Naive B cell (primary cell): ENCODE data around the gene CIC. TPM values are rescaled to one million over a fixed set of nuclear protein-coding genes. Genes with fewer than 3 reads are reported as not detected.
A peak's percentile ranks its signal among the peaks of the same experiment; 100 is the strongest.

Source experiments
- ATAC-seq, 2 donors: fragments of 150-1000 bp; cut with Tn5 transposase; 2 replicates each; pipeline ENCODE4 v1.10.0; 2021; ENCODE audit warnings: low read depth in 2 of 2, mild to moderate bottlenecking in 2 of 2, moderate library complexity in 2 of 2
- DNase-seq: peaks from one replicate; pipeline ENCODE4 v3.0.0; 2022
- H3K27ac Mint-ChIP-seq, 6 donors: one replicate each; pipeline ENCODE4 v1.8.0; 2020 to 2022; ENCODE audit warnings: mild to moderate bottlenecking in 6 of 6, mixed read lengths in 6 of 6, moderate library complexity in 5 of 6, inconsistent platforms in 2 of 6
- H3K27me3 Mint-ChIP-seq, 3 donors: one replicate each; pipeline ENCODE4 v1.8.0; 2021 to 2022; ENCODE audit warnings: mixed read lengths in 3 of 3, mild to moderate bottlenecking in 1 of 3
- H3K36me3 Mint-ChIP-seq, 2 donors: one replicate each; pipeline ENCODE4 v1.8.0; 2020 to 2022; ENCODE audit warnings: mixed read lengths in 2 of 2, inconsistent platforms in 1 of 2, mild to moderate bottlenecking in 1 of 2
- H3K4me1 Mint-ChIP-seq, 3 donors: one replicate each; pipeline ENCODE4 v1.8.0; 2020 to 2022; ENCODE audit warnings: mixed read lengths in 3 of 3, inconsistent platforms in 1 of 3, mild to moderate bottlenecking in 1 of 3, moderate library complexity in 1 of 3
- H3K4me3 Mint-ChIP-seq, 8 donors: one replicate each; pipeline ENCODE4 v1.8.0; 2020 to 2022; ENCODE audit warnings: mild to moderate bottlenecking in 8 of 8, mixed read lengths in 8 of 8, moderate library complexity in 8 of 8, inconsistent platforms in 2 of 8
- H3K9me3 Mint-ChIP-seq, 7 donors: one replicate each; pipeline ENCODE4 v1.8.0; 2020 to 2022; ENCODE audit warnings: mixed read lengths in 7 of 7, mild to moderate bottlenecking in 5 of 7, inconsistent platforms in 2 of 7, moderate library complexity in 1 of 7
- polyA plus RNA-seq, 6 donors: library from polyadenylated mRNA; unstranded; fragments of 300-500 nt; fragmentation: Illumina TruSeq; gene quantifications; one replicate each; pipeline ENCODE4 v1.2.3, GENCODE V29; 2021; ENCODE audit warnings: low read depth in 6 of 6

The CIC gene
- polyA plus RNA-seq, 6 donors from 2014 or later, result 0.05 to 5.3 (median 2.1) TPM

DNA sequence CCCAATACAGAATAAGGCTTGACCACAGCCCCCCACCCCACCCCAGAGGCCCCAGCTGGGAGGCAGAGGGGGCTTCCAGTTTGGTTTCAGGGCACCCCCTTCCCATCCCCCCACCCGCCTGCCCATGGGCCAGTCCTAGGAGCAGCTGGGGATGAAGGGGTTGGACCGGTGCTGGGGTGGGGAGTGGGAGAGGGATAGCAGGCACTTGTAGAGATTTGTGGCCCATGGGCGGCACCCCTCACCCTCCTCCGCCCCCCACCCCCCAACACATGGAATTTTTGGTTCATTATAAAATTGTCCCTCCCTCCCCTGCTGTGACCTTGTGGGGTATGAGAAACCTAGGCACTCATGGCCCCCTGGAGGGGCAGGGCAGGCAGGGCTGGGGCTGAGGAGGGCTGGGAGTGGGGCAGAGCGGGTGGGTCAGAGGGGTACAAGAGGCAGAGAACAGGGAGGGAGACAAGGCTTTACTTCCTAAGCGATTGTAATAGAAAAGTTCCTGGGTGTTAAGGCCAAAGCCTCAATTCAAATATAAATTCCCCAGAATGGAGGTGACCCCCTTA, 21.3 kb upstream of the CIC start:
- Mint-ChIP-seq H3K4me1 (peaks cover 47 to 57% (median 55%) of the 10 kb centered on the region in 3 donors), H3K27ac (no peak overlapping the region), H3K4me3 (no peak overlapping the region), H3K27me3 (no peaks in the 10 kb centered on the region), H3K36me3 (no peaks in the 10 kb centered on the region), H3K9me3 (no peaks in the 10 kb centered on the region)
- no peak for ATAC-seq
- no peak for DNase-seq

DNA sequence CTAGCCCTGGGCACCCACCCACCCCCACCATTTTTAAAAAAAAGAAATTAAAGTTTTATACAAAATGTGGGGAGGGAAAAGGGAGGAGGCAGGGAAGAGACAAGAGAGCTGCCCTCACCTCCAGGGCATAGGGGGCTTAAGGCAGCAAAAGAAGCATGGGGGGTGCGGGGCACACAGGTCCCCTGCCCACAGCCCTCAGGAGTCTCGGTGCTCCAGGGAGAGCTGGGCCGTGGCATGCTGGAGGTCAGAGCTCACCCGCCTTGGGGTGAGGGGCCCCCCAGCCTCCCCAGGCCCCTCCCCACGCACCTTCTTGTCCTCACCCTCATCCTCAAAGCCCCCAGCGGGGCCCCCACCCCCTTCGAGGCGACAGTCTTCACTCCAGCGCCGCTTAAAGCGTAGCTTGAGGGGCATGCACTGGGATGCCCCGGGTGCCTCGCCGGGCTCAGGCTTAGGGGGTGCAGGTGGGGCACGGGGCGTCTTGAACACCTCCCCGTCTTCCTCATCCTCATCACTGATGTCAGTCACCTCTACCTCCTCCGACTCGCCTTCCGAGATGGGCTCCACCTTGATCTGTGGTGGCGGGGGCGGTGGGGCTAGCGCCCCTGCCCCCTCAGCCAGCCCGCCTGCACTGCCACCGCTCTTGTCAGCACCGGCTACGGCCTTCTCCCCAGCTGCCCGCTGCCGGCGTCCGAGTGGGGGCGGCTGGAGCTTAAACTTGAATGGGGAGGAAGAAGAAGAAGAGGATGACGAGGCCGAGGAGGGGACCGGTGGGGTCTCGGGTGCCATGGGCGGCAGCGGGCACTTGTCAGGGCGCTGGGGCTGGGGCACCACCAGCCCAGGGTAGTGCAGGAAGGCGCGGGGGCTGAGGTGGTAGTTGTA, 20.5 kb upstream of the CIC start:
- no peaks in the 10 kb centered on the region for H3K9me3 Mint-ChIP-seq
- no peak overlapping the region for H3K4me3 Mint-ChIP-seq
- no peaks in the 10 kb centered on the region for H3K36me3 Mint-ChIP-seq
- ATAC-seq, result no peak
- peaks cover 47 to 58% (median 52%) of the 10 kb centered on the region in 3 donors for H3K4me1 Mint-ChIP-seq
- H3K27me3 Mint-ChIP-seq, result no peaks in the 10 kb centered on the region
- DNase-seq, result no peak
- peak overlapping the region in 3 of 6 donors; percentile 59 to 69 (median 60) for H3K27ac Mint-ChIP-seq

- no peaks in the 10 kb centered on the region for H3K36me3 Mint-ChIP-seq
- H3K4me3 Mint-ChIP-seq, result peak overlapping the region in 1 of 8 donors; percentile 54
- ATAC-seq (no peak), DNase-seq (no peak)
- no peaks in the 10 kb centered on the region for H3K27me3 Mint-ChIP-seq
- no peaks in the 10 kb centered on the region for H3K9me3 Mint-ChIP-seq
- peak overlapping the region in 2 of 6 donors; percentile 60 to 69 for H3K27ac Mint-ChIP-seq
- peaks cover 45 to 56% (median 46%) of the 10 kb centered on the region in 3 donors for H3K4me1 Mint-ChIP-seq
These were observed 19.8 kb upstream of the CIC start for GRCh38 chr19:42249149-42249750.

DNA sequence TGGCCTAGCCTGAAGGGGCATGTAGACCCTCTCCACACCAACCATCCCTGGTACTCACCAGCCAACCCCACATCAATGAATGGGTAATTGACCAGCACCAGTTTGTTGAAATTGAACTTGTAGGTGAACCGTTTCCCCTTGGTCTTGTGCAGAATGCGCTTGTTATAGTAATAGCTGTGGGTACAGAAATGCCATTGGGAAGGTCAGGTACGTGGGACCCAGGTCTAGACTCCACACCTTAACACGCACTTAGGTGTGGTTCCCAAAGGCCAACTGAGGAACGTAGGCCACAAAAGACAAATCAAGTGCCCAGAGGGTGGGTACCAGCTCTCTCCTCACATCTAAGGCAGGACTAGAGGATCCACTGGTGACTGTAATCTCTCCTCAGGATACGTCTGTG, 19.3 kb upstream of the CIC start:
- peak overlapping the region in 2 of 6 donors; percentile 41 to 90 for H3K27ac Mint-ChIP-seq
- DNase-seq (no peak), ATAC-seq (no peak)
- H3K4me1 Mint-ChIP-seq, result peaks cover 40 to 51% (median 41%) of the 10 kb centered on the region in 3 donors
- no peaks in the 10 kb centered on the region for H3K27me3 Mint-ChIP-seq
- no peaks in the 10 kb centered on the region for H3K36me3 Mint-ChIP-seq
- H3K4me3 Mint-ChIP-seq, result peak overlapping the region in 1 of 8 donors; percentile 54
- no peaks in the 10 kb centered on the region for H3K9me3 Mint-ChIP-seq

DNA sequence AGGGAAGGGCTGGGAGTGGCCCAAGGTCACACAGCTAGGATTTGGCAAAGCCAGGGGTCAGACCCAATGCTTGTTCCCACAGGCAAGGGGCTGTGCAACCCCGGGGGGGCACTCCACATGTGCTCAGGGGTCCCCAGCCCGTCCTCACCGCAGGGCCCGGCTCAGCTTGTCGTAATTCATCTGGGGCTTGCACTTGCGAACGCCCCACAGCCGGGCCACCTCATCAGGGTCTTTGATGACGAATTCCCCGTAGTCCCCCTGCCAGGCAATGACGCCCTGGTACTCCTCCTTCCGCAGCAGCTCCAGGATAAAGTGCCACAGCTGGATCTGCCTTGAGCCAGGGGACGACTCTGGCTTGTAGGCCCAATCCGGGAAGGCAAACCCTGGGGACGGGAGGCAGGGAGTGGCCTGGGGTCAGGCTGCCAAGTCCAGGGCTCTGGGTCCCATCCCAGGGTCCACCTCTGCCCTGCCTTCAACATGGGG, 18.8 kb upstream of the CIC start:
- Mint-ChIP-seq H3K27me3 (no peaks in the 10 kb centered on the region), H3K4me1 (peaks cover 36 to 46% (median 36%) of the 10 kb centered on the region in 3 donors), H3K27ac (peak overlapping the region in 2 of 6 donors; percentile 41 to 47), H3K9me3 (no peaks in the 10 kb centered on the region), H3K36me3 (no peaks in the 10 kb centered on the region), H3K4me3 (peak overlapping the region in 2 of 8 donors; percentile 37 to 54)
- no peak for ATAC-seq
- no peak for DNase-seq

DNA sequence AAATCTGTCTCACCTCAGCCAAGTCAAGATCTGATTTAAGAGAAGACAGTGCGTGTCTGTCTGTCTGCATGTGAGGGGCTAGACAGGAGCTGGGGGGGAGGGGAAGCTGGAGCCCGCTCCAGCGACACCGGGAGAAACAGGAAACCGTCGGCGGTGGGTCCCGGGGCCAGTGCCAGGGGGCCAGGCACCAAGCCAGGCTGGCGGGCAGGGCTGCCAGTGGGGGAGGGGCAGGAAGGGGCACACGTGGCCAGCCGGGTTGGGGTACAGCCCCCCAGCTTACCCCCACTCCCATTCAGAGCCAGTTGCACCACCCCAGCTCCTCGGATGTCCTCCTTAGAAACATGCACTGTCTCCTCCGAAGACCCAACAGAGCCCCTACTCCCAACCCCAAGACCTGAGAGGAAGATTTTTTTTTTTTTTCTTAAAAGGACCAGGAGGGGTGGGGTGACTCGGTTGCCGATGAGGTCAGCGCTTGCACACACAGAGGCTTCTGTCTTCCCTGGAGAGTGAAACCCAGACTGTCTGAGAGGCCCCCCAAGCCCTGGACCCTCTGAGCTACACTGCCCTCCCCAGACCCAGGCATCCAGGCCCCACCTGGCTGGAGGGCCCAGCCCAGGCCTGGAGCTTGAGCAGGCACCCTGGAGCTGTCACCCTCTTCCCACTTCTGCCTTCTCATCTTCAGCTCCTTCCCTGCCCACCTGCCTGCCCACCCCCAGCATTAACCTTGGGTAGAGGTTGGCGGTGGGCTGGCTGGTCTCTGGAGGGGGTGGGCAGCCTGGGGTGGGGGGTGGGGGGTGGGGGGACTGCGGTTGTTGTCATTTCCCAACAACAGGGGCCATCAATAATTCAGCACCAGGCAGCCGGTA, 18.2 kb upstream of the CIC start:
- no peaks in the 10 kb centered on the region for H3K27me3 Mint-ChIP-seq
- H3K4me1 Mint-ChIP-seq, result peaks cover 36 to 45% (median 37%) of the 10 kb centered on the region in 3 donors
- H3K27ac Mint-ChIP-seq, result peak overlapping the region in 1 of 6 donors; percentile 79
- no peak for DNase-seq
- no peak for ATAC-seq
- peak overlapping the region in 3 of 8 donors; percentile 37 to 54 (median 39) for H3K4me3 Mint-ChIP-seq
- no peaks in the 10 kb centered on the region for H3K9me3 Mint-ChIP-seq
- no peaks in the 10 kb centered on the region for H3K36me3 Mint-ChIP-seq

DNA sequence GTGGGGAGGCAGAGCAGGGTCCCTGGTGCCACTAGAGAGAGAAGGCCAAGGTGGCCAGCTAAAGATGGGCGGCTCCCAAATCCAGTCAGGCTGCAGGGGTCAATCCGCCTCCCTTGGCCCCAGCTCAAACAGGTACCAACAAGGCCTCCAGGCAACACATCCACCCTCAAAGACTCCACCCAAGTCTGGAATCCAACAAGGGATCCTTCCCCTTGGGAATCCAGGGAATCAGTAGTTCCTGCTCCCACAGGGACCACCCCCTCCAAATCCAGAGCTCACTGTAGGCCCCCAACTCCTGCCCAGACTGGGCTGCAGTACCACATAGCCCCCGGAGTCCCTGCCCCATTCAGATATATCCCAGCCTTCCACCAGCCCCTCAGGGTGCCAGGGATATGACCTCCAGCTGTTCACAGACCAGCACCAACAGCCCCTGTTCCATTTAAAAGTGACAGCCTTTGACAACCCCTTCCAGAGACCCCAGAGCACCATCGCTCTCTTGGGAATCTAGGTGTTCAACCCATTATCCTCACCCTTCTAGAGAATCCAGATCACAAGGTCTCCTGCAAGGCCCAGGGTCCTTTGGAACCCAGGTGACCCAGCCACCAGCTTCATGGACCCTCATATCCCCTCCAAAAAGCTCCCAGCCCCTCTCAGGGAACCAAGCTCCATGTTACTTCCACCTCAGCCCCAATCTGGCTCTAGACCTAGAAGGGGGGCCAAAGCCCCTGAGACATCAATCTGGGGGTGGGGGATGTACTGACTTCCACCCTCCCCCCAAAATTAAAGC, 17.3 kb upstream of the CIC start:
- peak overlapping the region; percentile 36 to 95 (median 94) for H3K4me3 Mint-ChIP-seq
- H3K27ac Mint-ChIP-seq, result peak overlapping the region in 5 of 6 donors; percentile 24 to 97 (median 88)
- no peaks in the 10 kb centered on the region for H3K27me3 Mint-ChIP-seq
- ATAC-seq (no peak), DNase-seq (no peak)
- peaks cover 33 to 40% (median 37%) of the 10 kb centered on the region in 3 donors for H3K4me1 Mint-ChIP-seq
- no peaks in the 10 kb centered on the region for H3K36me3 Mint-ChIP-seq
- no peaks in the 10 kb centered on the region for H3K9me3 Mint-ChIP-seq

- ATAC-seq, result no peak
- peaks cover 30 to 37% (median 33%) of the 10 kb centered on the region in 3 donors for H3K4me1 Mint-ChIP-seq
These were observed 16.4 kb upstream of the CIC start for GRCh38 chr19:42252365-42253244.

GRCh38 chr19:42253245-42254088, 15.6 kb upstream of the CIC start:
- DNase-seq (peak; percentile 69), ATAC-seq (peak; percentile 26 to 31)
- peak overlapping the region in 5 of 6 donors; percentile 91 to 97 (median 93) for H3K27ac Mint-ChIP-seq
- H3K36me3 Mint-ChIP-seq, result no peaks in the 10 kb centered on the region
- H3K9me3 Mint-ChIP-seq, result no peaks in the 10 kb centered on the region
- H3K4me3 Mint-ChIP-seq, result peak overlapping the region; percentile 87 to 95 (median 94)
- H3K27me3 Mint-ChIP-seq, result no peaks in the 10 kb centered on the region
- H3K4me1 Mint-ChIP-seq, result peaks cover 30 to 37% (median 33%) of the 10 kb centered on the region in 3 donors

More at GRCh38 chr19:42252365-42253244, 16.4 kb upstream of the CIC start:
- Mint-ChIP-seq H3K4me3 (peak overlapping the region; percentile 87 to 95 (median 94)), H3K9me3 (no peaks in the 10 kb centered on the region), H3K36me3 (no peaks in the 10 kb centered on the region), H3K27ac (peak overlapping the region in 5 of 6 donors; percentile 91 to 97 (median 93)), H3K27me3 (no peaks in the 10 kb centered on the region)
- no peak for DNase-seq

DNA sequence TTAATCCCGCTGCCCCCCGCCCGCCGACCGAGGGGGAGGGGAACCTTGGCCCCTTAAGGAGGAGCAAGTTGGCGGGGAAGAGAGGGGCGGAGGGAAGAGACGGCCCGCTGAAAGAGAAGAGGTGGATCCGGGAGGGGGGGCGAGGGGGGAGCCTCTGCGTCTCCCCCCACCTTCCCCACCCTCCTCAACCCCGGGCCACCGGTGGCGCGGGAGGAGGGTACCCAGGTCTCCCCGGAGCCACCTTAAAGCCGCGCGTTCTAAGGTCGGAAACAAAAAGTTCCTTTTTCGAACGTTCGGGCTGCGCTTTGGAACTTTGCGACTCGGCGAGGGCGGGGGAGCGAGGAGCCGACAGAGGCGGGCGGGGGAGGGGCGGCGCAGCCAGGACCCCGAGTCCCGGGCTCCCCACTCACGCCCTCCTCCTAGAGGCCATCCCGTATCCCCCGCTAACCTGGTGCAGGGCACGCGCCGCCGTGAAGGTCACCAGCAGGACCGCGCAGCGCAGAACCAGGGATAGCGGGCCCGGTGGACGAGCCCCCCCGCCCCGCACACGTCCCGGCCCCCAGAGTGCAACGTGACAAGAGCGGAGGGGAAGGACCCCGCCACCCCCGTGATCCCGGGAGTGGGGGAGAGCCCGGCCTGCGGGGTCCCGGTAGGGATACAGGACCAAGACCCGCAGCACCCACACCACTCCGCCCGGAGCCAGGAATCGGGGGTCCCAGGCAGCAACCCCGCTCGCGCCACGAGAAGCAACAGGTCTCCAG, 14.8 kb upstream of the CIC start:
- H3K4me3 Mint-ChIP-seq, result peak overlapping the region; percentile 48 to 95 (median 86)
- no peaks in the 10 kb centered on the region for H3K27me3 Mint-ChIP-seq
- peak overlapping the region; percentile 28 to 93 (median 78) for H3K27ac Mint-ChIP-seq
- H3K4me1 Mint-ChIP-seq, result peaks cover 23 to 33% (median 29%) of the 10 kb centered on the region in 3 donors
- DNase-seq, result peak; percentile 78
- no peaks in the 10 kb centered on the region for H3K9me3 Mint-ChIP-seq
- no peaks in the 10 kb centered on the region for H3K36me3 Mint-ChIP-seq
- peak; percentile 50 to 55 for ATAC-seq
